ENCODE measurements around the gene PDLIM3.

The PDLIM3 gene

DNA sequence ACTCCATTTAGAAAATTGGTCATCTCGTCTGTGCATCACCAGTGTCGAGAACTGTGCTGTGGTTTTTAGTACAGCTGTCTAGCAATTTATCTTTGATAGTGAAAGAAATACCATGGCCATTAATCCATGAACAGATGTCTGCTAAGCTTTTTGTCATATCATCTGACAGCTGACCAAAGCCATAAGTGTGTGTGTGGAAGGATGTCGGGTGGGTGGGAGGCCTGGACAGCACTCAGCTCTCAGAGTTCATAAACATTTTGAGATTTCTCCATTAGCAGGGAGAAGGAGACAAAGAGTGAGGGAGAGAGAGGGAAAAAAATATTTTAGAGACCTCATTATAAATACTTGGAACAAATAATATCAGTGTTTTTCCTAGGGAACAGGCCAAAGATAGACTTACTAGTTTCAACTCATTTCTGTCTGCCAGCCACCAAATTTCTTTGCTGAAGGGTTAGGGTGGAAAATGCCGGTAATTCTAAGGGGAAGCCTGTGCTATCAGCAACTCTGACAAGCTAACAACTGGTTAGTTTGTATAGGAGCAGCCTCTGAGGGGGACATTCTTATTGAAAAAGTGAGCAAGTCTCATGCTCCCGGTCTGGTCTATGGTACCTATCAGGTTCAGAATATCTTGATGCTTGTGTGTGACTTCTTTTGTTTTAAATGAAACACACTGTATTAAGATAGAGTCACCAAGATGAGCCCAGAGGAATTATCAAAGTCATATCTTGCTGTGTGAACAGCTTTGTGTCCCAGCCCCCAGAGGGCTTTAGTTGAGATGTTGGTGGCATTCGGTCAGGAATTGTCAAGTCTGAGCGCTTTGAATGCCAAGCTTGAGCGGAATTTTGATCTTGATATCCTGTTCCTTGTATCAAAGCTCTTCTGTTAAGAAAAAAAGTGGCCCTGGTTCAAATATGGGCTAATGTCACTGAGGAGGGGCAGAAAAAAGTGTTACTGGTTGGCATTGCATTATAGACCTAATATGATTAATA is 41.9 kb upstream of the PDLIM3 start:
- no peak overlapping the region for H3K4me3 ChIP-seq (ENCODE audit: low read depth, low read length)
- no peak for TF ChIP-seq MYC (IDR thresholded peaks at IDR 0.05; ENCODE audit: low read depth, low read length)
- TF ChIP-seq, protein P1, sequence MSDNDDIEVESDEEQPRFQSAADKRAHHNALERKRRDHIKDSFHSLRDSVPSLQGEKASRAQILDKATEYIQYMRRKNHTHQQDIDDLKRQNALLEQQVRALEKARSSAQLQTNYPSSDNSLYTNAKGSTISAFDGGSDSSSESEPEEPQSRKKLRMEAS (IDR thresholded peaks at IDR 0.05; ENCODE audit: low read depth, low read length), result no peak
- TF ChIP-seq, protein P2, sequence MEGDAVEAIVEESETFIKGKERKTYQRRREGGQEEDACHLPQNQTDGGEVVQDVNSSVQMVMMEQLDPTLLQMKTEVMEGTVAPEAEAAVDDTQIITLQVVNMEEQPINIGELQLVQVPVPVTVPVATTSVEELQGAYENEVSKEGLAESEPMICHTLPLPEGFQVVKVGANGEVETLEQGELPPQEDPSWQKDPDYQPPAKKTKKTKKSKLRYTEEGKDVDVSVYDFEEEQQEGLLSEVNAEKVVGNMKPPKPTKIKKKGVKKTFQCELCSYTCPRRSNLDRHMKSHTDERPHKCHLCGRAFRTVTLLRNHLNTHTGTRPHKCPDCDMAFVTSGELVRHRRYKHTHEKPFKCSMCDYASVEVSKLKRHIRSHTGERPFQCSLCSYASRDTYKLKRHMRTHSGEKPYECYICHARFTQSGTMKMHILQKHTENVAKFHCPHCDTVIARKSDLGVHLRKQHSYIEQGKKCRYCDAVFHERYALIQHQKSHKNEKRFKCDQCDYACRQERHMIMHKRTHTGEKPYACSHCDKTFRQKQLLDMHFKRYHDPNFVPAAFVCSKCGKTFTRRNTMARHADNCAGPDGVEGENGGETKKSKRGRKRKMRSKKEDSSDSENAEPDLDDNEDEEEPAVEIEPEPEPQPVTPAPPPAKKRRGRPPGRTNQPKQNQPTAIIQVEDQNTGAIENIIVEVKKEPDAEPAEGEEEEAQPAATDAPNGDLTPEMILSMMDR (IDR thresholded peaks at IDR 0.05; ENCODE audit: low read depth, low read length), result no peak
- DNase-seq (ENCODE audit: low read depth), result no peak

DNA sequence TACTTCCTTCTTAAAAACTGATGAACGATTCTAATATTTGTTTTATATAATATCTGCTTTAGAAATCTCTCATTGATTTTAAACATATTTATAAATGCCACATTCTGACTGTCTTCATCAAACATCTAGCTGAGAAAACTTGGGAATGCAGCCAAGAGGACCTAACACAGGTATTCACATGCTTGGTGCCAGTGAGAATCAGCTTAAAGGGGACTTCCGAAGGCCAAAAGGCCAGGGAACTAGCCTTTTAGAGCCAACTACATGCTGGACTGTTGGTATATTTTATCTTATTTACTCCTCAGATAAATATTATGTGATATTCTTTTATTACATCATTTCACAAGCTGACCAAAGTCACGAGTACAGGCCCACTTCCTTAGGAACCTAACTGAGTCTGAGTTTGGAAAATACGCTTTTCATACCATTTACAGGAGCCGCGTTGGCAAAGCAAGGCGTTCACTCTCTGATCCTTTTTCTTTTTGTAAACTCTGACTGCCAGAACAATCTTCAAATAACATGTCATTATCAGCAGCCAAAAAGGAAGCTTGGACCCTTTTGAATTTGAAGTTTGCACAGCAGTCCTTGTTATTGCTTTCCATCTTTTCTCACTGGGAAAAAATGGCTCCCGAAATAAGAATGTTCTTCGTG is 41.1 kb upstream of the PDLIM3 start:
- H3K4me3 ChIP-seq (ENCODE audit: low read depth, low read length), result no peak overlapping the region
- DNase-seq (ENCODE audit: low read depth), result no peak
- TF ChIP-seq MYC (IDR thresholded peaks at IDR 0.05; ENCODE audit: low read depth, low read length) (no peak), POLR2A (IDR thresholded peaks at IDR 0.05; ENCODE audit: extremely low read depth, insufficient read length) (no peak)
- TF ChIP-seq, protein P1 (IDR thresholded peaks at IDR 0.05; ENCODE audit: low read depth, low read length), result no peak
- TF ChIP-seq, protein P2 (IDR thresholded peaks at IDR 0.05; ENCODE audit: low read depth, low read length), result no peak

DNA sequence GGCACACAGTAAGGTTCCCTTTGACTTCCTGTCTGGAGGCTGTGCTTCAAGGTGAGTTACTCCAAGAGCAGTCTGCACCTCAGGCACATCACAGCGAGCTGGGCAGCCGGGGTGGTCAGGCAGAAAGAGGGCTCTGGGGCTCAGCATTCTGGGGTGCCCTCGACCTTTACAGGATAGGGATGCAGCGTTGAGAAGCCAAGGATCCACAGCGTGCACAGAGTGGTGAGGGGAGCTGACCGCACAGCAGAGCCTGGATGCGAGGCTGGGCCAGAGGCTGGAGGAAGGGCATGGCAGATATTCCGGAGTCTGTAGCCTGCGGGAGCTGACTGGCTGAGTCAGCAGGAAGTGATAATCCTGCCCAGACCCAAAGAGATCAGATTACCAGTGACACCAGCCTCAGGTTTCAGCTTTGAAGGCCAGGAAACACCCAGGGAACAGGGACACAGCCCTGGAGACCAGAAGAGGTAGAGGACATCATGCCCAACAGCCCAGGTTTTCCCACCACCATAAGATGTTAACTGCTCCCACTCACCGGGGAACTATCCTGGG is 38.4 kb upstream of the PDLIM3 start:
- TF ChIP-seq, protein P2 (IDR thresholded peaks at IDR 0.05; ENCODE audit: low read depth, low read length), result no peak
- TF ChIP-seq MYC (IDR thresholded peaks at IDR 0.05; ENCODE audit: low read depth, low read length) (no peak), POLR2A (IDR thresholded peaks at IDR 0.05; ENCODE audit: extremely low read depth, insufficient read length) (no peak)
- TF ChIP-seq, protein P1 (IDR thresholded peaks at IDR 0.05; ENCODE audit: low read depth, low read length), result no peak
- no peak for DNase-seq (ENCODE audit: low read depth)
- no peak overlapping the region for H3K4me3 ChIP-seq (ENCODE audit: low read depth, low read length)

DNA sequence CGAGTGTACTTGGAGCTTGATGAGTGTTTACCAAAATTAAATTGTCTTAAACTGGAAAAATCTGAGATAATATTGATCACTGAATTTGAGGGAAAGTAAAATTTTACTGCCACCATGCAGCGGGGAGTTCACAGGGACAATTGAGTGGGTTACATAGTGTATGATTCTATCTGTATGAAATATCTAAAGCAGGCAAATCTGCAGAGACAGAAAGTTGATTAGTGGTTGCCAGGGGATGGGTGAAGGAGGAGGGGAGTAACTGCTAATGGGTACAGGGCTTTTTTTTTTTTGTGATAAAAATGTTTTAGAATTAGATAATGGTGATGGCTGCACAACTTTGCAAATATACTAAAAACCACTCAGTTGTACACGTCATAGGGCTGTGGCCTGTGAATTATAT is 35.4 kb upstream of the PDLIM3 start:
- no peak for DNase-seq (ENCODE audit: low read depth)
- TF ChIP-seq POLR2A (IDR thresholded peaks at IDR 0.05; ENCODE audit: extremely low read depth, insufficient read length) (no peak), MYC (IDR thresholded peaks at IDR 0.05; ENCODE audit: low read depth, low read length) (no peak)
- TF ChIP-seq, protein P2 (IDR thresholded peaks at IDR 0.05; ENCODE audit: low read depth, low read length), result no peak
- TF ChIP-seq, protein P1 (IDR thresholded peaks at IDR 0.05; ENCODE audit: low read depth, low read length), result no peak
- no peak overlapping the region for H3K4me3 ChIP-seq (ENCODE audit: low read depth, low read length)

DNA sequence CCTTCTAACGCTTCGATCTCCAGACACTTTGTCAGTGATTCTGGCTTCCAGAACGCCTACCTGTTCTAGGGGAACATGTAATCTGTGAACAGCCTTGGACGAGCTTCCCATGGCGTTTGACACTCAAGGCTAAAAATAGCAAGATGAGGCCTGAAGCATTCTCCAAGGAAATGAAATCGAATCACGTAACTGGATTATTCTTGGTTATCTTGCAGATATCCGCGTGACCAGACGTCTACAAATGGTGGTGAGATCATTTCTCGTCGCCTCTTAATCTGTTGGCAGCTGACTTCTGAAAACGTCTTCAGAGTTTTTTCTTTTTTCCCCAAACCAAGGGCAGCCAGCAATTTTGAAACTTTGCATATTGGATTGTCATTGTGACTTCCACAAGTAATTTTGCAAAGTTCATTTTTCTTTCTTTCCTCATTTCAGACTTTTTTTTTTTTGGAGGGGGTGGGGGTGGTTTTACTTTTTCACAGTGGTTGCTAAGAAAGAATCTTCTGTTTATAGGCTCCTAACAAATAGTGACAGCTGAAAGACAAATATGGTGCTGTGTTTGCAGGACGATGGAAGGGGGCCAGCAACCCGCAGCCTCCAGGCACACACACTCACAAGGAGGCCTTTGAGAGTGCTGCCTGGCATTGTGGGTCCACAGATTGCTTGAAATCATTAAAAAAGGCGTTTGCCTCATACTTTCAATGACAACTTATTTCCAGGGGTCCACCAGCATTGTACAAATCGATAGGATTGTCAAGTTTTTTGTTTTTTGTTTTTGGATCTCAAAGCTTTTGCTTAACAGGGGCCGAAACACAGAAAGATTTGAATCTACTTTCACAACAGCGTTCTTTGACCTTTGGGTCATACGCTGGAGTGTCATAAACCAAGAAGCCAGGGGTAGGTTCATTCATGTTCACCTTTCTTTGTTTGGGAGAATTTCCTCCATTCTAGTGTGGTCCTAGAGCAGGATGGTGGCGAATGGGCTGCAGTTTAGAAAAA is 32.4 kb upstream of the PDLIM3 start:
- no peak for DNase-seq (ENCODE audit: low read depth)
- H3K4me3 ChIP-seq (ENCODE audit: low read depth, low read length), result no peak overlapping the region

More for the DNA sequence above, 32.4 kb upstream of the PDLIM3 start:
- TF ChIP-seq, protein P1 (IDR thresholded peaks at IDR 0.05; ENCODE audit: low read depth, low read length), result no peak
- TF ChIP-seq MYC (IDR thresholded peaks at IDR 0.05; ENCODE audit: low read depth, low read length) (no peak), POLR2A (IDR thresholded peaks at IDR 0.05; ENCODE audit: extremely low read depth, insufficient read length) (no peak)
- TF ChIP-seq, protein P2 (IDR thresholded peaks at IDR 0.05; ENCODE audit: low read depth, low read length), result no peak

Measured in NB4 (cell line).